ENCODE results near the gene AFP. TPM values are rescaled to one million over a fixed set of nuclear protein-coding genes. Genes with fewer than 3 reads are reported as not detected.

AFP gene
- total RNA-seq, 1 experiment from 2014 or later: 1.8 TPM

- DNase-seq (ENCODE audit: low read depth): no peak
Measured at GRCh38 chr4:73437558-73437956, 1.5 kb downstream of the AFP start.

- no peak for DNase-seq (ENCODE audit: low read depth)
Measured at GRCh38 chr4:73438048-73438447, 2.0 kb downstream of the AFP start.

- DNase-seq (ENCODE audit: low read depth): no peak
Measured at GRCh38 chr4:73438582-73439215, 2.7 kb downstream of the AFP start.

- DNase-seq (ENCODE audit: low read depth): no peak
Measured at GRCh38 chr4:73439445-73439844, 3.4 kb downstream of the AFP start.

- no peak for DNase-seq (ENCODE audit: low read depth)
Measured at GRCh38 chr4:73439991-73440390, 4.0 kb downstream of the AFP start.

GRCh38 chr4:73440653-73441052 lies 4.6 kb downstream of the AFP start:
- DNase-seq (ENCODE audit: low read depth): no peak

GRCh38 chr4:73442275-73442674 lies 6.3 kb downstream of the AFP start:
- no peak for DNase-seq (ENCODE audit: low read depth)

- no peak for DNase-seq (ENCODE audit: low read depth)
Measured at GRCh38 chr4:73443224-73443623, 7.2 kb downstream of the AFP start.

GRCh38 chr4:73445383-73446335 lies 9.6 kb downstream of the AFP start:
- DNase-seq (ENCODE audit: low read depth): no peak

- DNase-seq (ENCODE audit: low read depth): peak; percentile 42
Measured at GRCh38 chr4:73446336-73446938, 10.4 kb downstream of the AFP start.

- DNase-seq (ENCODE audit: low read depth): no peak
Measured at GRCh38 chr4:73447671-73448070, 11.7 kb downstream of the AFP start.

- no peak for DNase-seq (ENCODE audit: low read depth)
Measured at GRCh38 chr4:73448448-73449203, 12.6 kb downstream of the AFP start.

GRCh38 chr4:73450398-73451004 lies 14.5 kb downstream of the AFP start:
- peak; percentile 89 for DNase-seq (ENCODE audit: low read depth)

GRCh38 chr4:73451404-73451803 lies 15.4 kb downstream of the AFP start:
- no peak for DNase-seq (ENCODE audit: low read depth)

GRCh38 chr4:73451981-73452747 lies 16.1 kb downstream of the AFP start:
- DNase-seq (ENCODE audit: low read depth): no peak

- DNase-seq (ENCODE audit: low read depth): no peak
Measured at GRCh38 chr4:73452953-73453700, 17.1 kb downstream of the AFP start.

- DNase-seq (ENCODE audit: low read depth): no peak
Measured at GRCh38 chr4:73453701-73454005, 17.6 kb downstream of the AFP start.

- DNase-seq (ENCODE audit: low read depth): no peak
Measured at GRCh38 chr4:73454920-73455319, 18.9 kb downstream of the AFP start.

- DNase-seq (ENCODE audit: low read depth): no peak
Measured at GRCh38 chr4:73456177-73457022, 20.4 kb downstream of the AFP start.

Measured in HT1080 (cell line).